GM13976 (cell line): ENCODE measurements around the gene GINS2.

Experiments
- DNase-seq: peaks from one replicate; pipeline ENCODE4 v3.0.0; 2012; ENCODE audit warnings: low spot score
- in situ Hi-C: fragments of 300-500 bp; cut with MboI; formaldehyde crosslinking; loops from one replicate; pipeline ENCODE4 v1.12.0; 2022; ENCODE audit warnings: low sequenced_read_pairs, mixed read lengths, inconsistent platforms; ENCODE audit not compliant: unreplicated experiment
- TF ChIP-seq, protein P1 (sequence below): IDR thresholded peaks from 2 replicates; pipeline ENCODE4 v1.5.1; 2012; ENCODE audit warnings: borderline replicate concordance, mild to moderate bottlenecking; ENCODE audit not compliant: insufficient read depth; ENCODE audit errors: extremely low read depth, missing control alignments, control extremely low read depth

Gene GINS2

GRCh38 chr16:85638695-85639409, 49.9 kb downstream of the GINS2 start:
- TF ChIP-seq, protein P1, sequence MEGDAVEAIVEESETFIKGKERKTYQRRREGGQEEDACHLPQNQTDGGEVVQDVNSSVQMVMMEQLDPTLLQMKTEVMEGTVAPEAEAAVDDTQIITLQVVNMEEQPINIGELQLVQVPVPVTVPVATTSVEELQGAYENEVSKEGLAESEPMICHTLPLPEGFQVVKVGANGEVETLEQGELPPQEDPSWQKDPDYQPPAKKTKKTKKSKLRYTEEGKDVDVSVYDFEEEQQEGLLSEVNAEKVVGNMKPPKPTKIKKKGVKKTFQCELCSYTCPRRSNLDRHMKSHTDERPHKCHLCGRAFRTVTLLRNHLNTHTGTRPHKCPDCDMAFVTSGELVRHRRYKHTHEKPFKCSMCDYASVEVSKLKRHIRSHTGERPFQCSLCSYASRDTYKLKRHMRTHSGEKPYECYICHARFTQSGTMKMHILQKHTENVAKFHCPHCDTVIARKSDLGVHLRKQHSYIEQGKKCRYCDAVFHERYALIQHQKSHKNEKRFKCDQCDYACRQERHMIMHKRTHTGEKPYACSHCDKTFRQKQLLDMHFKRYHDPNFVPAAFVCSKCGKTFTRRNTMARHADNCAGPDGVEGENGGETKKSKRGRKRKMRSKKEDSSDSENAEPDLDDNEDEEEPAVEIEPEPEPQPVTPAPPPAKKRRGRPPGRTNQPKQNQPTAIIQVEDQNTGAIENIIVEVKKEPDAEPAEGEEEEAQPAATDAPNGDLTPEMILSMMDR, result no peak
- no peak for DNase-seq
- in situ Hi-C loops, result no loop called here

- TF ChIP-seq, protein P1, result no peak
- DNase-seq, result no peak
- in situ Hi-C loops, result no loop called here
Measured at GRCh38 chr16:85637808-85638647, 50.7 kb downstream of the GINS2 start.

DNA sequence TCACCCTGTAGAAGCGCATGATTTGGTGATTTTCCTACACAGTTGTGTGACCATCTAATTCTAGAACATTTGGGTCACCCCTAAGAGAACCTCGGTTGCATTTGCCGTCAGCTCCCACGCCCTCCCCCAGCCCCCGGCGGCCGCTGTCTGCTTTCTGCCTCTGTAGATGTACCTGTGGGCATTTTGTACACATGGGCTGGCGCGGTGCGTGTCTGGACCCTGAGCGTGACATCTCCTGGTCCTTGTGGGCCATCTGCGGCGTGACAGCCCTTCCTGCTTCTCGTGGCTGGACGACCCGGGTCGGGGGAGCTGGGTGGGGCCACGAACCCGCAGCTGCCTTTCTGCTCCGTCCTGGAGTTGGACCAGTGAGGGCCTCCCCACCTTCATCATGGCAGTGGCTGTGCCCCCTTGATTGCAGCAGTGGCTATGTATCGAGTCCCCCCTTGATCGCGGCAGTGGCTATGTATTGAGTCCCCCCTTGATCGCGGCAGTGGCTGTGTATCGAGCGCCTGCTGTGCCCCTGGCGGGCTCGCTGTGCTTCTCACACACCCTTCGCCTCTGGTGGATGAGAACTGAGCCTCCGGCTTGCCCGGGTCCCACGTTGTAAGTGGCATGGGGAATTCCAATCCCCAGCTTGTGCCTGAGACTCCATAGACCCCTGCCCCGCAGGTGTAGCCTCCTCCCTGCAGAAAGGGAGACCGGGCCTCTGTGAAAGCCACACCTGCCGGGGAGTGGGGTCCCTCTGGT, 51.5 kb downstream of the GINS2 start:
- TF ChIP-seq, protein P1, result no peak
- DNase-seq, result no peak
- in situ Hi-C loops, result no loop called here

GRCh38 chr16:85636234-85636812, 52.4 kb downstream of the GINS2 start:
- TF ChIP-seq, protein P1, result no peak
- no peak for DNase-seq
- in situ Hi-C loops, result no loop called here

DNA sequence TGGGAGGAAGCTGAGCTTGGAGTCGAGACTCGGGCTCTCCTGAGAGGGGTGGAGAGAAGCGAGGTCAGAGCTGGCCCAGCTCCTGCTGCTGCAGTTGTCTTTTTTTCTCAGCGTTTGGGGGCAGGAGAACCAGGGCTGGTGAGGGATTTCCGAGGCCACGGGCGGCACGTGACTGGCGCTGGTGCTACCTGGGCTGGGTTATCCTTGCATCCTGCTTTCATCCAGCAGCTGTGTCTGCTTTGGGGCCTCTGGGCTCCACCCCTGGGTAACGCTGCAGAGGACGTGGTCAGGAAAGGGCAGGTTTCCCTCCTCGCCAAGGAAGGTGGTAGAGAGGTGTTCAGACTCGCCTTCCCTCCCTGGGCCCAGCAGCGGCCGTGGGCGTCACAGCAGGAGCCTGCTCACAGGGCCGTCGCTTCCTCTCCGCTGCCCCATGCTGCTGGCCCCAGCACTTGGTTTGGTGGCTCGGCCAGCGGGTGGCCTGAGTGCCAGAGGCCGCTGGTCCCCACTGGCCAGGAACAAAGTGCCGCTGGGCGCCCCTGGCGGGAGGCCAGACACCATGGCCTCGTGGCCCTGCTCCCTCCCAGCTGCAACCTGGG, 53.1 kb downstream of the GINS2 start:
- TF ChIP-seq, protein P1, result no peak
- in situ Hi-C loops, result no loop called here
- DNase-seq, result no peak

- no peak for DNase-seq
- in situ Hi-C loops, result no loop called here
- TF ChIP-seq, protein P1, result no peak
Measured at GRCh38 chr16:85634747-85635544, 53.8 kb downstream of the GINS2 start.
